ENCODE measurements around the gene TPRX1.
"Not testable (repeated sequence)": the region's sequence is repeated elsewhere in the genome, so short reads cannot be mapped to it uniquely, and the experiment has no call there.

Gene TPRX1

DNA sequence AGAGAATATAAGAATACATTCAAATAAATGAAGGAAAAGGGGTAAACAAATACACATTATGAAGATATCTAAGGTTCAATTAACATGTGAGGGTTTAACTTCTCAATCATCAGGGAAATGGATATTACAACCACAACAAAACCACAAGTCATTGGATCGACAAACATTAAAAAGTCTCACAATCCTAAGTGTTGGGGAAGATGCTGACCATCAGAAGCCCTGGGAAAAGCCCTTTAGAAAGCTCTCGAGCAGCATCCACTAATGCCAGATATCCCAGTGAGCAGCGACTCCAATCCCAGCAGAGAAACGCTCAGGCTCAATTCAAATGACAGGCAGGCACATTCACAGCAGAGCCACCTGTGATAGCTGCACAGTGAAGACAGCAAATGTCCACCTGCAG is 3.1 kb downstream of the TPRX1 start:
- FAIRE-seq: no peak

GRCh38 chr19:47798904-47799266 is 5.5 kb downstream of the TPRX1 start:
- no peak for FAIRE-seq

DNA sequence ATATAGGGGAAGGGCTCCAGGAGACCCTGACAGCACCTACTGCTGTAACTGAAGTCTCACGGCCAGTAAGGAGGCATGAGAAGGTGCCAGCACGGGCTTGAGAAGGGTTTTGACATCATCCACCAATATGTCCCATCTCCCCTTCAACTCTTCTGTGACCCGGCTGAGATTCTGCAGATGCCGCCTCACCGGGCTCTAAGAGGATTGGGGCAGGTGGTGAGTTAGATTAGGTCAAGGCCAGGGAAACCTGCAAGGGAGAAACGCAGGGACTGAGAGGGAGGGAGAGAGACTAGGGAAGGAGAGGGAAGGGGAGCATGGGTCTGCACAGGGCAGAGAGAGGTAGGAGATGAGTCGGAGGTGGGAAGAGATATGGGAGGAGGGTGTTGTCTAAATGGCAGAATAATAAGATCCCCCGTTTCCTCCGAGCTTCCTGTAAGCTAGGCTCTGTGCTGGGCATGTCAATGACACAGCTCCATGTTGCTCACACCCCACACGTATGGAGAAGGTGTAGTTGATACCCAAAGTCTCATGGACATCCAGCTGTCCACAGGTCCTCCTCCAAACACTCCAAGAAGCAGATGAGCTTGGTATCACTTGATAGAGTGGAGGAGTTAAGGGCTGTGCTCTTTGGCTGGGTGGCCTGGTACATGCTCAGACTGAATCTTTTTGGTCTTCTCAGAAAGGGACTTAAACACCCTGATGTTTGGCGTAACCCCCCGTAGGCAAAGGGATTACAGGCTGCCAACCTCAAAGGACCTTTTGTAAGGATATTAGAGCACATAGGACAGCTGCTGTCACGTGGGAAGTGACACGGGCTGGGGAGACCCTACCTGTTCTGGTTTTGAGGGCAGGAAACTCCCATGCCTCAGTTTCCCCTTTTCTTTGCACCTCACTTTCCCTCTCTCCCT is 6.1 kb downstream of the TPRX1 start:
- FAIRE-seq: no peak

DNA sequence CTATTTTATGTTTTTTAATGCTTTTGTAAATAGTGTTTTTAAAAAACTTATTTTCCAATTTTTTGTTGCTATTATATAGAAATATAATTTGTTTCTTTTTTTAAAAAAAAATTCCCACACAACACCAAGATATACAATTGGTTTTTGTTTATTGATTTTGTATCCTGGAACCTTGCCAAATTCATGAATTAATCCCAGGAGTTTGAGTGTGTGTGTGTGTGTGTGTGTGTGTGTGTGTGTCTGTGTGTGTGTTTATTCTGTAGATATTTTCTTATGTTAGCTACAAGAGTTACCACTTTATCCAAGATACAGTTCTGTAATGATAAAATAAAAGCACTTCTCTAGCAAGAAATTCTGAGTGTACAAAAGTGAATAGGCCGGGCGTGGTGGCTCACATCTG is 7.6 kb downstream of the TPRX1 start:
- FAIRE-seq: no peak

DNA sequence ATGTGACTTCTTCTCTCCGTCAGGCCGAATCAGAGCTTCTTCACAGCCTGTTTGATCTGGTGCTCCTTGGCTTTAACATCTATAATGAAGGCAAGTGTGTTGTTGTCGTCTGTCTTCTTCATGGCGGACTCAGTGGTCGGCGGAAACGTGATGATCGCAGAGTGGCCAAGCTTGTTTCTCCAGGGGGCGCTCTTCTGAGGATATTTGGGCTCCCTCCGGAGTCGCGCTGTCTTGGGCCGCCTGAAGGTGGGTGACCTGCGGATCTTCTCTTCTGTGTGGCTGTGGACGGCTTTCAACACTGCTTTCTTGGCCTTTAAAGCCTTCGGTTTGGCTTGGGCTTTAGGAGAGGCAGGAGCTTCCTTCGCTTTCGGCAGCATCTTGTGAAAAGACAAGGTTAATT is 9.8 kb downstream of the TPRX1 start:
- no peak for FAIRE-seq

DNA sequence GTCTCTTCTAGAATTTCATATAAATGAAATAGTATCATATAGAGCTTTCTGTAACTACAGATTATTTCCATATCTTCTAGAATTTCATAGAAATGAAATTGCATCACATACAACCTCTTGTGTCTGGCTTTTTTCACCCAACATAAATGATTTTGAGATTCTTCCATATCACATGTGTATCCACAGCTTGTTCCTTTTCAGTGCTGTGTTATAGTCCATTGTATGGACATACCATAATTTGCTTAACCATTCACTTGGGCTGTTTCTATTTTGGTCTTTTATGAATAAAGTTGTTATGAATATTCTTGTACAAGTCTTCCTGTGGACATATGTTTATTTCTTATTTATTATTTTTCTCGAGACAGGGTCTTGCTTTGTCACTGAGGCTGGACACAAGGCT is 11.7 kb downstream of the TPRX1 start:
- no peak for FAIRE-seq

DNA sequence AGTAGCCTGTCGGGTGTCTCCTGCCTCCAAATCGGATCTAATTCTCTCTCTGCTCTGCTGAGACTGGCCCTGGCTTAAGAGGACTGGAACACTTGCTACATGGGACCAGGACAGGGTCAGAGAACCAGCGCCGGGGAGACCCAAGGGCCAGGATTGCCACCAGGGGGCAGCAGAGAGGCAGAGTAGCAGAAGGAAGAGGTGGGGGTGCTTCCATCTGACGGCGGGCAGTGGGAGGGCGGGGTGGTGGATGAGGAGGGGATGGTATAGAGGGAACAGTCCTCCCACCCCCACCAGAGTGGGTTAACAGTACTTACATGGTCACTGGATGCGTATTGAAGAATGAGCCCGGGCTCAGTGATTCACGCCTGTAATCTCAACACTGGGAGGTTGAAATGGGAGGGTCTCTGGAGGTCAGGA is 13.9 kb downstream of the TPRX1 start:
- FAIRE-seq: no peak

GRCh38 chr19:47789811-47790210 is 14.5 kb downstream of the TPRX1 start:
- not testable (repeated sequence) for FAIRE-seq

DNA sequence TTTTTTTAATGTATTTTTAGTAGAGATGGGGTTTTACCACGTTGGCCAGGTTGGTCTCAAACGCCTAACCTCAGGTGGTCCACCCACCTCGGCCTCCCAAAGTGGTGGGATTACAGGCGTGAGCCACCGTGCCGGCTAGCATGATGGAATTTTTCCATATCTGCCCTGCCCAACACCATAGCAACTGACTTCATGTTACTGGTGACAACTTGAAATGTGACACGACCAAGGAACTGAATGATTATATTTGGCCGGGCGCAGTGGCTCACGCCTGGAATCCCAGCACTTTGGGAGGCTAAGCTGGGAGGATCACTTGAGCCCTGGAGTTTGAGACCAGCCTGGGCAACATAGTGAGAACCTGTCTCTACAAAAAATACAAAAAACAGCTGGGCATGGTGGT is 17.0 kb downstream of the TPRX1 start:
- not testable (repeated sequence) for FAIRE-seq

DNA sequence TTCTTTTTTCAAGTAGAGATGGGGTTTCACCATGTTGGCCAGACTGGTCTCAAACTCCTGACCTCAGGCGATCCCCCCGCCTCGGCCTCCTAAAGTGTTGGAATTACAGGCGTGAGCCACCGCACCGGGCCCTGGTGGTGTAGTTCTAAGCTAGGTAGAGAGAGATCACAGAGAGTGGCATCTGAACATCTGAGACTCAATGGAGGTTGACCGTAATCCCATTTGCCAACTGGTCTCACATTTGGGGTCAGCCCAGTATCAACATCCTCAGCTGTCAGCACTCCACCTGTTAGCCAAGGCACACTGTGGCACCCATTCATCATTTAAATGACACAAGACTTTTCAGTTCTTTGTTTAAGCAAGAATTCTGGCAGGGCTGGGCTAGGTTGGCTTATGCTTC is 17.8 kb downstream of the TPRX1 start:
- no peak for FAIRE-seq

DNA sequence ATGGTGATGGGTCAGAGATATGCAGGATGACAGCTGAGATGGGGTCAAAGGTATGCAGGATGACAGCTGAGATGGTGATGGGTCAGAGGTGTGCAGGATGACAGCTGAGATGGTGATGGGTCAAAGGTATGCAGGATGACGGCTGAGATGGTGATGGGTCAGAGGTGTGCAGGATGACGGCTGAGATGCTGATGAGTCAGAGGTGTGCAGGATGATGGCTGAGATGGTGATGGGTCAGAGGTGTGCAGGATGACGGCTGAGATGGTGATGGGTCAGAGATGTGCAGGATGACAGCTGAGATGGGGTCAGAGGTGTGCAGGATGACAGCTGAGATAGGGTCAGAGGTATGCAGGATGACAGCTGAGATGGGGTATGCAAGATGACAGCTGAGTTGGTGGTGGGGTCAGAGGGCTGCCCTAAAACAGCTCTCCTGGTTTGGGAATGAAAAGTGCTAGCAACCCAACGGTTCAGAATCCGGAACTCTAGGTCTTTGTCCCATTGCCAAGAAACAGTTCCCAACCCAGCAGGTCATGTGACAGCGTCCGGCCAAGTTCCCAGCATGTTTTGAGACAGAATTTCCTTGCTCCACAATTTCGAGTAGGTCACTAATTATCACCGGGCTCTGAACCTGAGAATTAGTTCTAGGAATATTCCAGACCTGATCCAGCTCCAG is 22.6 kb downstream of the TPRX1 start:
- no peak for FAIRE-seq

DNA sequence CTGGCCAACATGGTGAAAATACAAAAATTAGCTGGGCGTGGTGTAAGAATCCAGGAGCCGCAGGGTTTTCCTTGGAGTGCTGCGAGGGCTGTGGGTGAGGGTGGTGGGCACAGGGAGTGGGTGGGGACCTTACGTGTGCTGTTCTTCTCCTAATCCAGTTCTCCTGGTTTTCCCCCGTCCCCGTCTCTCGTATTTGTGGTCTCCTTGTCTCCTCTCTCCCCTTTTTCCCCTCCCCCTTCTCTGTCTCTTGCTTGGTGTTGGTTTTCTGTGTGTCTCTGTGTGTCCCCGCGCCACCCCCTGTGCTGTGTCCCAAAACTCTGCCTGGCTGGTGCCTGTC is 24.2 kb downstream of the TPRX1 start:
- FAIRE-seq: no peak

DNA sequence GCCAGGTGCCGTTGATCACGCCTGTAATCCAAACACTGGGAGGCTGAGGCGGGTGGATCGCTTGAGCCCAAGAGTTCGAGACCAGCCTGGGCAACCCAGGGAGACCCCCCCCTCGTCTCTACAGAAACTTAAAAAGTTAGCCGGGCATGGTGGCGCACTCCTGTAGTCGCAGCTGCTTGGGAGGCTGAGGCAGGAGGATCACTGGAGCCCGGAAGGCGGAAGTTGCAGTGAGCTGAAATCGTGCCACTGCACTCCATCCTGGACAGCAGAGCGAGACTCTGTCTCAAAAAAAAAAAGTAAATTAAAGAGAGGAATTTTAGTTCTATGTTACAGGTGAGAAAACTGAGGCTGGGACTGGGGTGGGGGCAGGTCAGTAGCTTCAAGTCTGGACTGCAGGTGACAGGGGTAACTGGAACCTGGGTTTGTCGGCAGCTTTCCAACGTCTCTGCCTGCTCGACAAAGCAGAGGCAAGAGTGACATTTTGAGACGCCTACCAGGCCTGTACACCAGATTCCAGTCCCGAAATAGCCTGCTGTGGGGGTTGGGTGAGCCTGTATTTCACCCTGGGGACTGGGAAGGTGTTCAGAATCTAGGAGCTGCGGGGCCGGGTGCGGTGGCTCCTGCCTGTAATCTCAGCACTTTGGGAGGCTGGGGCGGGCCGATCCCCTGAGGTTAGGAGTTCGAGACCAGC is 24.7 kb downstream of the TPRX1 start:
- FAIRE-seq: no peak

GRCh38 chr19:47778954-47779351 is 25.4 kb downstream of the TPRX1 start:
- no peak for FAIRE-seq

GRCh38 chr19:47778049-47778953 is 26.1 kb downstream of the TPRX1 start, which contains the start of gene SELENOW:
TSS of gene SELENOW (plus strand) at chr19:47778703. CDS start at chr19:47778786, 83 bp downstream.
- no peak for FAIRE-seq

GRCh38 chr19:47777245-47778048 is 26.9 kb downstream of the TPRX1 start:
- FAIRE-seq: not testable (repeated sequence)

- FAIRE-seq: no peak
These were observed 27.8 kb downstream of the TPRX1 start for GRCh38 chr19:47776568-47776967.

DNA sequence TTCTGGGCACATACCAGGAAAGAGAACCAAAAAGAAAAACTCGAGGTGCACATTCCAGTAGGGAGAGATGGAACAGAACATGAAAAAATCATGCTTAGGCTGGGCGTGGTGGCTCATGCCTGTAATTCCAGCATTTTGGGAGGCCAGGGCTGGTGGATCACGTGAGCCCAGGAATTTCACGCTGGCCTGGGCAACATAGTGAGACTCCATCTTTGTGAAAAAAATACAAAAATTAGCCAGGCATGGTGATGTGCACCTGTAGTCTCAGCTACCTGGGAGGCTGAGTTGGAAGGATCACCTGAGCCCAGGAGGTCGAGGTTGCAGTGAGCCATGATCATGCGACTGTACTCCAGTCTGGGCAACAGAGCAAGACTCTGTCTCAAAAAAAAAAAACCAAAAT is 33.1 kb downstream of the TPRX1 start:
- FAIRE-seq: not testable (repeated sequence)

DNA sequence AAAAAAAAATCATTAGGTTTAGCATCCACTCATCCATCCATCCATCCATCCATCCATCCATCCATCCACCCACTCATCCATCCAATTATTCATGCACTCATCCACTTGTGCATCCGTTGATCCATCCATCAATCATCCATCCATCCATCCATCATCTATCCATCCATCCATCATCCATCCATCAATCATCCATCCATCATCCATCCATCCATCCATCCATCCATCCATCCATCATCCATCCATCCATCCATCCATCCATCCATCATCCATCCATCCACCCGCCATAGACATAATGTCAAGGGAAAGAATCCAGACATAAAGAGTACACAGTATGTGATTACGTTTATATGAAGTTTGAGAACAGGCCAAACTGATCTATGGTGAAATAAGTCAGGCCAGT is 34.8 kb downstream of the TPRX1 start:
- no peak for FAIRE-seq

DNA sequence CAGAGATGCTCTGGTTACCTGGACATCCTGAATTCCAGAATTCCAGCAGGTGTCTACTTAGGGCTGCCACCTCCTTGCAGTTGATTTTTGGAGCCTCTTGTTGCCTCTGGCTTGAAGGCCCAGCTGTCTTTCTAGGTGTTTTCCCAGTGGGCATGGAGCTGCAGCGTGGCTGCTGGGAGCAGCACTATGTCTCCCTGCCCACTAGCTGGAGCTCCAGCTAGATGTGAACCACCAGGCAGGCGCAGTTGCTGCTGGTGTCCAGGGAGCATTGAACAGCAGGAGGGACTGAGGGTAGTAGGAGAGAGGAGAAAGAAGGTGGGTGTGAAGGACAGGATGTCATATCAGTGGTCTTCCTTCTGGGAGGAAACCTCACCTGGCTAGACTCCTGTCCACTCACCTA is 35.7 kb downstream of the TPRX1 start:
- FAIRE-seq: no peak

- FAIRE-seq: no peak
These were observed 37.0 kb downstream of the TPRX1 start for GRCh38 chr19:47767349-47767748.

- no peak for FAIRE-seq
These were observed 37.7 kb downstream of the TPRX1 start for GRCh38 chr19:47766670-47767069.
